GM12874 (cell line): Measurements from ENCODE around the gene PRKAG1.
A peak's percentile ranks its signal among the peaks of the same experiment; 100 is the strongest.

ENCODE experiments used
- TF ChIP-seq, protein P1 (sequence below): IDR thresholded peaks from 2 replicates; pipeline ENCODE4 v1.5.1; 2011; ENCODE audit warnings: low read depth, mild to moderate bottlenecking, control low read depth, low read length, moderate library complexity; ENCODE audit not compliant: insufficient read depth

The PRKAG1 gene

GRCh38 chr12:49020441-49020840, 1.9 kb upstream of the PRKAG1 start:
- TF ChIP-seq, protein P1, sequence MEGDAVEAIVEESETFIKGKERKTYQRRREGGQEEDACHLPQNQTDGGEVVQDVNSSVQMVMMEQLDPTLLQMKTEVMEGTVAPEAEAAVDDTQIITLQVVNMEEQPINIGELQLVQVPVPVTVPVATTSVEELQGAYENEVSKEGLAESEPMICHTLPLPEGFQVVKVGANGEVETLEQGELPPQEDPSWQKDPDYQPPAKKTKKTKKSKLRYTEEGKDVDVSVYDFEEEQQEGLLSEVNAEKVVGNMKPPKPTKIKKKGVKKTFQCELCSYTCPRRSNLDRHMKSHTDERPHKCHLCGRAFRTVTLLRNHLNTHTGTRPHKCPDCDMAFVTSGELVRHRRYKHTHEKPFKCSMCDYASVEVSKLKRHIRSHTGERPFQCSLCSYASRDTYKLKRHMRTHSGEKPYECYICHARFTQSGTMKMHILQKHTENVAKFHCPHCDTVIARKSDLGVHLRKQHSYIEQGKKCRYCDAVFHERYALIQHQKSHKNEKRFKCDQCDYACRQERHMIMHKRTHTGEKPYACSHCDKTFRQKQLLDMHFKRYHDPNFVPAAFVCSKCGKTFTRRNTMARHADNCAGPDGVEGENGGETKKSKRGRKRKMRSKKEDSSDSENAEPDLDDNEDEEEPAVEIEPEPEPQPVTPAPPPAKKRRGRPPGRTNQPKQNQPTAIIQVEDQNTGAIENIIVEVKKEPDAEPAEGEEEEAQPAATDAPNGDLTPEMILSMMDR = no peak

GRCh38 chr12:49019443-49020324, 1.1 kb upstream of the PRKAG1 start:
- TF ChIP-seq, protein P1 = peak; percentile 55

GRCh38 chr12:49019120-49019430, 499 bp upstream of the PRKAG1 start:
- TF ChIP-seq, protein P1 = no peak

DNA sequence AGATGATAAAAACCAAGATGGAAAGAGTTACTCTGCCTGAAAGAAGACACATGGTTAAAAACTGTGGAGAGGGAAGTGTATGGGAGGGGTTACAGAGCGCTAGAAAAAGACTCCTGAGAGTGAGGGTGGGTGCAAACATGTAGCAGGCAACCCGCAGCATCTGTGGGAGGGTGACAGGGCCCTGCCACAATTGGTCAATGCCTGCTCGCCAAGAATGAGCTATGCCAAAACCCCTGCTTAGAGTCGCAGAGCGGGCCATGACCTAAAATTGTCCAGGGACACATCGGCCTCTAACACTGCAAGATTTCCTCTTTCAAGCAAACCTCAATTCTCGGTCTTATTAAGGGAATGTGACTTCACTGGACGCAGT, 700 bp downstream of the PRKAG1 start:
- TF ChIP-seq, protein P1 = no peak

DNA sequence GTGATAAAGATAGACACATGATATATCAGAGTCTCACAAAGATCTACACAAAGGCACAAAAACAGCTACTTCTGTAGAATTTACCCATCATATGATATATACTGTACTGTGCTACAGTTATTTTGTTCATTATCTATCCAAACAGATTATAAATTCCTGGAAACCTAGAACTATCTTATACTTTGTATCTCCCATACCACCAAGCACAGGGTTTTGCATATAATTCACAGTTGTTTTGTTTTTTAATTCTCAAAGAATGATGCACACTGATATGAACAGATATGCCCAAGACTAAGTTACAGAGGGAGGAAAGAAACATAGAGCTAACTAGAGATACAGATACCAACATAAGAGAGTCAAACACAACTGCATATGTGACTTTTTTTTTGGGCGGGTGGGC, 3.4 kb downstream of the PRKAG1 start:
- TF ChIP-seq, protein P1 = no peak

GRCh38 chr12:49014547-49014946, 4.0 kb downstream of the PRKAG1 start:
- TF ChIP-seq, protein P1 = no peak

DNA sequence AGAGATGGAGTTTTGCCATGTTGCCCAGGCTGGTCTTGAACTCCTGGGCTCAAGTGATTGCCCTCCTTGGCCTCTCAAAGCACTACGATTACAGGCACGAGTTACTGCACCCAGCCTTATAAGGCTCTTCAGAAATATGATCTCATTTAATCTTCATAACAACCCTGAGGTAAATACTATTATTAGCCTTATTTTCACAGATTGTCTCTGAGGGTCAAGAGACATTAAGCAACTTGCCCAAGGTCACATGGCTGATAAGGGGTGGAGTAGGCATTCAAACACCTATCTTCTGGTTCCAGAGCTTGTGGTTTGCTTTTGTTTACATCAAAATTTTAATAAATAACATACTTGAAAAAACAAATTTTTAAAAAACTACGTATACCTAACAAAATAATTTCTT, 5.1 kb downstream of the PRKAG1 start:
- TF ChIP-seq, protein P1 = no peak
